Endothelial cell of umbilical vein (primary cell): ENCODE measurements around the gene CASKIN1. TPM values are rescaled to one million over a fixed set of nuclear protein-coding genes. Genes with fewer than 3 reads are reported as not detected.

Source experiments
- BruUV-seq: library from RNA; stranded (reverse); fragments of 400-500 nt; replicated peaks from 2 replicates; lab custom pipeline; 2021; lab: Mats Ljungman, UMichigan
- CTCF ChIA-PET: fragments of 300-600, 350-600 bp; sonication (Branson Sonifier 250); formaldehyde crosslinking; loops from one replicate; lab custom pipeline; 2021; ENCODE audit warnings: antibody characterized with exemption, inconsistent platforms; lab: Charles Lee
- POLR2A ChIA-PET: fragments of 300-600, 350-600 bp; sonication (Branson Sonifier 250); formaldehyde crosslinking; loops from one replicate; lab custom pipeline; 2021; ENCODE audit warnings: antibody characterized with exemption, inconsistent platforms; lab: Charles Lee
- DNase-seq: peaks from one replicate; pipeline ENCODE4 v3.0.0-alpha.2; 2011; ENCODE audit warnings: low read depth, low spot score
- FAIRE-seq: peaks from 2 replicates; lab custom pipeline; 2011; peaks lifted over from hg19 to GRCh38; lab: Jason Lieb, UNC
- H2AFZ ChIP-seq: 2 replicates; pipeline ENCODE4 v1.6.0; 2012; ENCODE audit warnings: low read depth, low read length, control low read depth, inconsistent platforms
- H3K27ac ChIP-seq: 2 replicates; pipeline ENCODE4 v1.5.1; 2011; ENCODE audit warnings: low read depth, mild to moderate bottlenecking, control low read depth, low read length, moderate library complexity; ENCODE audit not compliant: insufficient read depth
- H3K27me3 ChIP-seq, 2 experiments: 2 replicates each; pipeline versions ENCODE4 v1.6.0 to v1.6.1; 2011; ENCODE audit warnings: low read length in 2 of 2, mixed read lengths in 1 of 2; ENCODE audit not compliant: control insufficient read depth in 2 of 2, insufficient read depth in 2 of 2
- H3K36me3 ChIP-seq, 2 experiments: 2 replicates in 1 of 2; 3 replicates in 1 of 2; pipeline ENCODE4 v1.5.1; 2011; ENCODE audit warnings: low read length in 2 of 2, mild to moderate bottlenecking in 1 of 2, moderate library complexity in 1 of 2; ENCODE audit not compliant: control insufficient read depth in 2 of 2, insufficient read depth in 2 of 2; ENCODE audit errors: extremely low read depth in 1 of 2
- H3K4me1 ChIP-seq: 3 replicates; pipeline ENCODE4 v1.5.1; 2011; ENCODE audit warnings: mild to moderate bottlenecking, low read length; ENCODE audit not compliant: control insufficient read depth, insufficient read depth; ENCODE audit errors: extremely low read depth
- H3K4me2 ChIP-seq: 2 replicates; pipeline ENCODE4 v1.6.1; 2011; ENCODE audit warnings: low read length, control low read depth, mixed read lengths; ENCODE audit not compliant: insufficient read depth
- H3K4me3 ChIP-seq, 3 experiments: fragments of 200-600 bp in 1 of 3; sonication (generic), shearing (Covaris generic) in 1 of 3; replicated peaks in 1 of 3; 2 replicates each; pipeline ENCODE4 v1.5.1; 2011 to 2016; ENCODE audit warnings: control low read depth in 3 of 3, low read length in 3 of 3, mild to moderate bottlenecking in 2 of 3, inconsistent platforms in 1 of 3, low read depth in 1 of 3, moderate library complexity in 1 of 3; ENCODE audit not compliant: insufficient read depth in 1 of 3
- H3K79me2 ChIP-seq: 2 replicates; pipeline ENCODE4 v1.6.0; 2012; ENCODE audit warnings: low read length, inconsistent platforms; ENCODE audit not compliant: control insufficient read depth, insufficient read depth
- H3K9ac ChIP-seq: replicated peaks from 2 replicates; pipeline ENCODE3; 2011; ENCODE audit warnings: low read length, control low read depth; ENCODE audit not compliant: insufficient read depth; ENCODE audit errors: extremely low read depth
- H3K9me1 ChIP-seq: replicated peaks from 3 replicates; pipeline ENCODE4 v1.6.0; 2011; ENCODE audit warnings: mild to moderate bottlenecking, low read length; ENCODE audit not compliant: control insufficient read depth, insufficient read depth; ENCODE audit errors: extremely low read depth
- H3K9me3 ChIP-seq: replicated peaks from 2 replicates; pipeline ENCODE4 v1.5.1; 2012; ENCODE audit warnings: low read length, inconsistent platforms; ENCODE audit not compliant: control insufficient read depth, insufficient read depth
- H4K20me1 ChIP-seq: replicated peaks from 2 replicates; pipeline ENCODE3; 2011; ENCODE audit warnings: mild to moderate bottlenecking, low read length; ENCODE audit not compliant: control insufficient read depth, insufficient read depth; ENCODE audit errors: extremely low read depth
- CTCF ChIP-seq, 2 donors: IDR thresholded peaks; 1 replicate in 1 of 2; 2 replicates in 1 of 2; pipeline ENCODE4 v1.5.1; 2011; ENCODE audit warnings: low read length in 2 of 2, mild to moderate bottlenecking in 2 of 2, moderate library complexity in 2 of 2, control low read depth in 1 of 2, inconsistent platforms in 1 of 2, low read depth in 1 of 2; ENCODE audit not compliant: insufficient read depth in 1 of 2; ENCODE audit errors: extremely low read depth in 1 of 2
- EZH2 ChIP-seq: IDR thresholded peaks from 2 replicates; pipeline ENCODE4 v1.6.1; 2012; ENCODE audit warnings: borderline replicate concordance, low read depth, mild to moderate bottlenecking, moderate library complexity, low read length, inconsistent platforms; ENCODE audit not compliant: severe bottlenecking
- FOS ChIP-seq: IDR thresholded peaks from 2 replicates; pipeline ENCODE4 v1.6.1; 2011; ENCODE audit warnings: mild to moderate bottlenecking, low read length, moderate library complexity, borderline replicate concordance; ENCODE audit not compliant: insufficient read depth
- GATA2 ChIP-seq: IDR thresholded peaks from 2 replicates; pipeline ENCODE4 v1.7.0; 2011; ENCODE audit warnings: low read depth, mild to moderate bottlenecking, moderate library complexity, mixed read lengths, low read length; ENCODE audit not compliant: insufficient read length, insufficient read depth
- JUN ChIP-seq: IDR thresholded peaks from 2 replicates; pipeline ENCODE4 v1.6.1; 2011; ENCODE audit warnings: borderline replicate concordance, low read depth; ENCODE audit not compliant: insufficient read length, insufficient read depth
- MAX ChIP-seq: IDR thresholded peaks from 2 replicates; pipeline ENCODE4 v1.6.1; 2011; ENCODE audit not compliant: insufficient read depth, insufficient read length
- MYC ChIP-seq: IDR thresholded peaks from one replicate; pipeline ENCODE4 v1.6.1; 2011; ENCODE audit warnings: mild to moderate bottlenecking, low read depth, low read length
- POLR2A ChIP-seq: IDR thresholded peaks from 2 replicates; pipeline ENCODE4 v1.6.1; 2012; ENCODE audit warnings: low read depth, mild to moderate bottlenecking, control low read depth, low read length
- POLR2AphosphoS5 ChIP-seq: IDR thresholded peaks from 2 replicates; pipeline ENCODE4 v1.6.1; 2012; ENCODE audit warnings: low read depth, mild to moderate bottlenecking, control low read depth, low read length, moderate library complexity; ENCODE audit not compliant: insufficient read depth
- dilution Hi-C: fragments of 300-500 bp; cut with MboI; formaldehyde crosslinking; loops from one replicate; pipeline ENCODE4 v1.15.0; 2019; ENCODE audit warnings: low sequenced_read_pairs; ENCODE audit not compliant: extremely low pct_ligation_motif_present
- intact Hi-C: fragments of 100-400 bp; cut with micrococcal nuclease; formaldehyde crosslinking; loops from one replicate; pipeline ENCODE4 v1.10.0; 2022
- polyA plus RNA-seq, 4 experiments: library from polyadenylated mRNA; depleted of rRNA in 3 of 4; stranded (reverse) in 3 of 4; unstranded in 1 of 4; fragments of >200 nt; gene quantifications; 2 replicates each; pipeline versions ENCODE4 v1.2.1 to v1.2.3, GENCODE V29; 2011 to 2012; ENCODE audit warnings: missing spikeins in 1 of 4
- total RNA-seq: library from RNA; stranded (reverse); gene quantifications from 2 replicates; pipeline ENCODE4 v1.2.3, GENCODE V29; 2021

CASKIN1 gene
- total and polyA plus RNA-seq, 2 donors (not counting 3 experiments of a cell fraction or from before 2014, with no cell fraction given), result 0.11 to 0.58 TPM

- no peak overlapping the region for H3K9ac ChIP-seq
- H2AFZ ChIP-seq, result no peak overlapping the region
- DNase-seq (no peak), FAIRE-seq (no peak)
- no peak overlapping the region for H3K4me3 ChIP-seq
- POLR2A ChIA-PET, result interaction anchor here (4.8 kb wide), 1 partner anchor 11 kb away, joined by 24 read pairs; the partner anchor contains the start of gene TRAF7
- CTCF ChIA-PET, result interaction anchor here (1.0 kb wide), 2 partner anchors 127 to 140 kb away, joined by 4 read pairs; no protein-coding TSS in a partner anchor
- TF ChIP-seq FOS, result no peak
- no peak for TF ChIP-seq POLR2A
- no peak for TF ChIP-seq MAX
- no peak for TF ChIP-seq EZH2
- no peak for TF ChIP-seq MYC
- no peak for TF ChIP-seq POLR2AphosphoS5
- TF ChIP-seq CTCF (IDR thresholded peaks at IDR 0.05; ENCODE audit: extremely low read depth in 1 of 2, insufficient read depth in 1 of 2, low read depth in 1 of 2, low read length in 2 of 2), result no peak
- TF ChIP-seq GATA2, result no peak
- no peak for TF ChIP-seq JUN
- no peaks in the 10 kb centered on the region for H3K79me2 ChIP-seq
- intact Hi-C loops (no loop called here), dilution Hi-C loops (no loop called here)
- no peaks in the 10 kb centered on the region for H3K9me3 ChIP-seq
- H3K27ac ChIP-seq, result no peak overlapping the region
- no TSS peak for BruUV-seq
- no peaks in the 10 kb centered on the region for H3K9me1 ChIP-seq
- H3K4me1 ChIP-seq, result peaks cover 7% of the 10 kb centered on the region
- no peaks in the 10 kb centered on the region for H3K36me3 ChIP-seq
- H3K27me3 ChIP-seq, result no peaks in the 10 kb centered on the region
- H4K20me1 ChIP-seq, result no peaks in the 10 kb centered on the region
- H3K4me2 ChIP-seq, result no peak overlapping the region
Observed at GRCh38 chr16:2143878-2144485, 52.4 kb downstream of the CASKIN1 start.
